ENCODE data around the gene LMTK3. TPM values are rescaled to one million over a fixed set of nuclear protein-coding genes. Genes with fewer than 3 reads are reported as not detected.
"Not testable (repeated sequence)": the region's sequence is repeated elsewhere in the genome, so short reads cannot be mapped to it uniquely, and the experiment has no call there.

LMTK3 gene
- total and polyA plus RNA-seq, 2 experiments from 2014 or later = 1.1 to 7.4 TPM

GRCh38 chr19:48524221-48524620 lies 12.6 kb upstream of the LMTK3 start:
- Histone ChIP-seq H3K4me3 (no peak overlapping the region), H3K4me1 (ENCODE audit: low read depth) (no peaks in the 10 kb centered on the region), H3K27ac (no peak overlapping the region), H3K27me3 (no peaks in the 10 kb centered on the region), H3K9me3 (ENCODE audit: low read depth) (no peaks in the 10 kb centered on the region), H3K36me3 (no peaks in the 10 kb centered on the region)
- TF ChIP-seq CTCF (IDR thresholded peaks at IDR 0.05; ENCODE audit: low read depth, low read length) = no peak
- DNase-seq (ENCODE audit: low read depth in 1 of 2, low spot score in 1 of 2) = no peak

GRCh38 chr19:48520134-48520533 lies 8.5 kb upstream of the LMTK3 start:
- Histone ChIP-seq H3K4me1 (ENCODE audit: low read depth) (no peaks in the 10 kb centered on the region), H3K9me3 (ENCODE audit: low read depth) (no peaks in the 10 kb centered on the region), H3K27ac (no peak overlapping the region), H3K36me3 (no peaks in the 10 kb centered on the region), H3K4me3 (no peak overlapping the region), H3K27me3 (no peaks in the 10 kb centered on the region)
- TF ChIP-seq CTCF (IDR thresholded peaks at IDR 0.05; ENCODE audit: low read depth, low read length) = no peak
- DNase-seq (ENCODE audit: low read depth in 1 of 2, low spot score in 1 of 2) = no peak

GRCh38 chr19:48519426-48519825 lies 7.8 kb upstream of the LMTK3 start:
- H3K27me3 ChIP-seq; H3K4me3 ChIP-seq; H3K9me3 ChIP-seq (ENCODE audit: low read depth); H3K27ac ChIP-seq; H3K4me1 ChIP-seq (ENCODE audit: low read depth); H3K36me3 ChIP-seq; DNase-seq (ENCODE audit: low read depth in 1 of 2, low spot score in 1 of 2): not testable (repeated sequence)

GRCh38 chr19:48518207-48518606 lies 6.6 kb upstream of the LMTK3 start:
- DNase-seq (ENCODE audit: low read depth in 1 of 2, low spot score in 1 of 2) = no peak
- H3K4me3 ChIP-seq = no peak overlapping the region
- no peaks in the 10 kb centered on the region for H3K36me3 ChIP-seq
- H3K9me3 ChIP-seq (ENCODE audit: low read depth) = no peaks in the 10 kb centered on the region
- H3K27ac ChIP-seq = no peak overlapping the region
- TF ChIP-seq CTCF (IDR thresholded peaks at IDR 0.05; ENCODE audit: low read depth, low read length) = no peak
- H3K4me1 ChIP-seq (ENCODE audit: low read depth) = no peaks in the 10 kb centered on the region
- peaks cover under 1% of the 10 kb centered on the region for H3K27me3 ChIP-seq

GRCh38 chr19:48516536-48516935 lies 4.9 kb upstream of the LMTK3 start:
- H3K4me1 ChIP-seq (ENCODE audit: low read depth) = no peaks in the 10 kb centered on the region
- peaks cover 17% of the 10 kb centered on the region for H3K27me3 ChIP-seq
- TF ChIP-seq CTCF (IDR thresholded peaks at IDR 0.05; ENCODE audit: low read depth, low read length) = no peak
- DNase-seq (ENCODE audit: low read depth in 1 of 2, low spot score in 1 of 2) = no peak
- no peaks in the 10 kb centered on the region for H3K36me3 ChIP-seq
- no peak overlapping the region for H3K4me3 ChIP-seq
- no peaks in the 10 kb centered on the region for H3K9me3 ChIP-seq (ENCODE audit: low read depth)
- no peak overlapping the region for H3K27ac ChIP-seq

GRCh38 chr19:48514123-48514458 lies 2.5 kb upstream of the LMTK3 start:
- no peaks in the 10 kb centered on the region for H3K4me1 ChIP-seq (ENCODE audit: low read depth)
- no peak for DNase-seq (ENCODE audit: low read depth in 1 of 2, low spot score in 1 of 2)
- H3K4me3 ChIP-seq = no peak overlapping the region
- no peaks in the 10 kb centered on the region for H3K36me3 ChIP-seq
- H3K27ac ChIP-seq = no peak overlapping the region
- peaks cover 22% of the 10 kb centered on the region for H3K27me3 ChIP-seq
- H3K9me3 ChIP-seq (ENCODE audit: low read depth) = no peaks in the 10 kb centered on the region
- TF ChIP-seq CTCF (IDR thresholded peaks at IDR 0.05; ENCODE audit: low read depth, low read length) = no peak

All from cardiac muscle cell (in vitro differentiated cells and primary cell).